Skeletal muscle tissue (tissue), 5 donors: ENCODE data around the gene NCR1. TPM values are rescaled to one million over a fixed set of nuclear protein-coding genes. Genes with fewer than 3 reads are reported as not detected.

Experiments
- H3K27ac ChIP-seq: one replicate; pipeline ENCODE4 v1.7.0; 2013; ENCODE audit warnings: mild to moderate bottlenecking, low read depth, low read length, inconsistent platforms
- H3K27me3 ChIP-seq, 3 donors: one replicate each; pipeline ENCODE4 v1.7.0; 2013; ENCODE audit warnings: low read length in 3 of 3; ENCODE audit not compliant: control insufficient read depth in 3 of 3, insufficient read depth in 3 of 3
- H3K36me3 ChIP-seq, 3 donors: one replicate each; pipeline ENCODE4 v1.7.0; 2013; ENCODE audit warnings: low read length in 3 of 3; ENCODE audit not compliant: control insufficient read depth in 3 of 3, insufficient read depth in 3 of 3
- H3K4me1 ChIP-seq, 3 donors: one replicate each; pipeline ENCODE4 v1.7.0; 2013; ENCODE audit warnings: low read length in 3 of 3, mild to moderate bottlenecking in 3 of 3; ENCODE audit not compliant: control insufficient read depth in 3 of 3, insufficient read depth in 3 of 3
- H3K4me3 ChIP-seq, 3 donors: one replicate each; pipeline ENCODE4 v1.7.0; 2013; ENCODE audit warnings: low read length in 3 of 3
- H3K9ac ChIP-seq, 3 donors: one replicate each; pipeline ENCODE4 v1.7.0; 2013; ENCODE audit warnings: low read length in 3 of 3, mild to moderate bottlenecking in 3 of 3, moderate library complexity in 2 of 3, low read depth in 1 of 3
- H3K9me3 ChIP-seq, 3 donors: one replicate each; pipeline ENCODE4 v1.7.0; 2013; ENCODE audit warnings: low read length in 3 of 3; ENCODE audit not compliant: control insufficient read depth in 3 of 3
- small RNA-seq: library from RNA; depleted of rRNA; stranded (forward); fragments of <200 nt; gene quantifications from one replicate; pipeline ENCODE3, GENCODE V24; 2014
- total RNA-seq: library from RNA; depleted of rRNA; stranded (reverse); fragments of >200 nt; gene quantifications from one replicate; pipeline ENCODE4 v1.2.3, GENCODE V29; 2014
- donor health status: Osteomylitis.

Gene NCR1
- total RNA-seq, 1 donor from 2014 or later = not detected

GRCh38 chr19:54959840-54960239 lies 53.9 kb downstream of the NCR1 start:
- Histone ChIP-seq H3K36me3 (no peaks in the 10 kb centered on the region), H3K27me3 (no peaks in the 10 kb centered on the region), H3K27ac (no peak overlapping the region)

More at GRCh38 chr19:54959840-54960239, 53.9 kb downstream of the NCR1 start:
- Histone ChIP-seq H3K9ac (no peak overlapping the region), H3K4me1 (no peaks in the 10 kb centered on the region), H3K4me3 (no peak overlapping the region), H3K9me3 (peaks cover 0 to 3% (median 0%) of the 10 kb centered on the region in 3 donors)

Small RNA genes lying within 50 kb of the gene (small RNA-seq; reads per million reads assigned to genes)
- gene AC011476.8 = not detected
- gene RNU6-222P = not detected

Other genes with a start within 250 kb of the NCR1 start
- gene LILRB4, start 243.2 kb upstream of the NCR1 start, total RNA-seq = 0.52 TPM
- not detected for gene KIR3DL3, start 181.7 kb upstream of the NCR1 start, total RNA-seq
- not detected for gene KIR2DL3, start 167.6 kb upstream of the NCR1 start, total RNA-seq
- gene KIR2DL1, start 136.4 kb upstream of the NCR1 start, total RNA-seq = not detected
- gene KIR2DL4, start 102.5 kb upstream of the NCR1 start, total RNA-seq = not detected
- not detected for gene KIR3DL1, start 89.7 kb upstream of the NCR1 start, total RNA-seq
- not detected for gene KIR2DS4, start 73.5 kb upstream of the NCR1 start, total RNA-seq
- not detected for gene KIR3DL2, start 55.7 kb upstream of the NCR1 start, total RNA-seq
- gene FCAR, start 31.9 kb upstream of the NCR1 start, total RNA-seq = 1.0 TPM
- not detected for gene NLRP7, start 41.4 kb downstream of the NCR1 start, total RNA-seq
- 3.7 TPM for gene NLRP2, start 60.2 kb downstream of the NCR1 start, total RNA-seq
- 1.6 TPM for gene GP6, start 132.1 kb downstream of the NCR1 start, total RNA-seq
- 12.5 TPM for gene RDH13, start 157.0 kb downstream of the NCR1 start, total RNA-seq
- 1.0 TPM for gene EPS8L1, start 169.7 kb downstream of the NCR1 start, total RNA-seq
- gene PPP1R12C, start 211.5 kb downstream of the NCR1 start, total RNA-seq = 24.5 TPM
- gene TNNT1, start 243.1 kb downstream of the NCR1 start, total RNA-seq = 540 TPM